Measurements from ENCODE around the gene PIGN.

The PIGN gene

DNA sequence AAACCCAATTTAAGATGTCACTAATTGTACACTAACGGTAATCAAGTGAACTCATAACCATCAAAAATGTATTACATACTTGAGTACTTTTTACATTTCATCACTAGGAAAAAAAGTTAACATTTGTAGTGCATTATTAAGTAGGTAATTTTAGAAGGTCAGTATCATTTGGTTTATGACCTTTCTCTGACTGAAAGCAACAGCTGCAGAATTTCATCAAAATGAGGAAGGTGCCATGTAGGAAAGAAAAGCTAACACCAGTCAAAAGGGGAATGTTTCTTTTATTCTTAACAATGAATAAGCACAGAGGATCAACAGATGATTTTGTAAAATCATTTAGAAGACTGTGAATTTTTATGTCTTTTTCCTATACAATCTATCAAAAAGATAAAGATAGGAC lies 79.0 kb downstream of the PIGN start:
- Histone ChIP-seq H3K36me3 (ENCODE audit: insufficient read depth) (no peaks in the 10 kb centered on the region), H2AFZ (ENCODE audit: low read depth) (no peak overlapping the region), H3K4me2 (no peak overlapping the region), H3K27ac (no peak overlapping the region), H3K79me2 (ENCODE audit: insufficient read depth, low read depth) (no peaks in the 10 kb centered on the region), H3K27me3 (ENCODE audit: insufficient read depth, low read depth) (no peaks in the 10 kb centered on the region), H4K20me1 (ENCODE audit: insufficient read depth) (no peaks in the 10 kb centered on the region), H3K4me1 (ENCODE audit: low read depth, poor library complexity, severe bottlenecking) (no peaks in the 10 kb centered on the region), H3K9ac (no peak overlapping the region), H3K4me3 (IDR thresholded peaks at IDR 0.05; ENCODE audit: insufficient read depth, low read depth, low read length) (no peak overlapping the region)
- no peak for TF ChIP-seq CTCF (conservative IDR thresholded peaks at IDR 0.05; ENCODE audit: low read depth, low read length)

DNA sequence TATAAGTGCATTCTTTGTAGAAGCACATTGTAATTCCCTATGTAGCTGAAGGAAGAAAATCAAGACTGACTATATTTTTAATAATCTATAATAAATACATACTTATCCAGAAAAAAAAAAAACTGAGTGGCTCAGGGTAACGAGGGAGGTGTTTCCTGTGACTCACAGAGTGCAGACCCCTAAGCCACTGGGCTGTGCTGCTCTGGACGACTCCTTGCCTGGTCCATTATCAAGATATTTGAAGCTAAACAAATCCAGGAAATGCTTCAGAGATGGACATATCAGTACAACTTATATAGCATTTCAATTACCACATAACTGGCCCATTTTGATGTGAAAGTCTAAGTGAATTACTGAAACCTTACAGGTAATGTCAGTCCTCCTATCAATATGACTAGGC lies 80.6 kb downstream of the PIGN start:
- no peak overlapping the region for H3K9ac ChIP-seq
- H4K20me1 ChIP-seq (ENCODE audit: insufficient read depth) = no peaks in the 10 kb centered on the region

DNA sequence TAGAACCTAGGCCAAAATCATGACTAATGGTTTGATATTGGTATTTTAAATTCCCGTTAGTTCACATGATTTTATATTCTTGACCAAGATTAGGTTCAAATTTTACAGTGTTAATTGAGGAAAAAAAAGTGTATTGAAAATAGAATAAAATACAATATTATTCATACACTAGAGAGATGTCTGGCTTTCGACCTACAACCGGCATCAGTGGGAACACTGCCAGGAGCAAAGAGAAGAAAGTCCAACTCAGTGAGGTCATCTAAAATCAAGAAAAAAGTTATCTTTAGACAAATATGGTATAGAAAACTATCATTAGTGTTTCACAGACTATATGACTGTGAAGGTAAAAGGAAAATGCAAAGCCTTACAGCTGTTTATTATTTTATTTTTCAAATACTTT lies 81.5 kb downstream of the PIGN start:
- H3K36me3 ChIP-seq (ENCODE audit: insufficient read depth) = no peaks in the 10 kb centered on the region
- no peak for TF ChIP-seq CTCF (conservative IDR thresholded peaks at IDR 0.05; ENCODE audit: low read depth, low read length)
- no peaks in the 10 kb centered on the region for H3K4me1 ChIP-seq (ENCODE audit: low read depth, poor library complexity, severe bottlenecking)
- no peak overlapping the region for H3K9ac ChIP-seq
- H3K4me2 ChIP-seq = no peak overlapping the region
- no peak overlapping the region for H2AFZ ChIP-seq (ENCODE audit: low read depth)
- H3K4me3 ChIP-seq (IDR thresholded peaks at IDR 0.05; ENCODE audit: insufficient read depth, low read depth, low read length) = no peak overlapping the region
- H3K27me3 ChIP-seq (ENCODE audit: insufficient read depth, low read depth) = no peaks in the 10 kb centered on the region
- no peak overlapping the region for H3K27ac ChIP-seq
- no peaks in the 10 kb centered on the region for H3K79me2 ChIP-seq (ENCODE audit: insufficient read depth, low read depth)
- no peaks in the 10 kb centered on the region for H4K20me1 ChIP-seq (ENCODE audit: insufficient read depth)

More for the DNA sequence above, 80.6 kb downstream of the PIGN start:
- Histone ChIP-seq H3K4me1 (ENCODE audit: low read depth, poor library complexity, severe bottlenecking) (no peaks in the 10 kb centered on the region), H3K79me2 (ENCODE audit: insufficient read depth, low read depth) (no peaks in the 10 kb centered on the region), H3K4me2 (no peak overlapping the region), H3K27ac (no peak overlapping the region), H3K36me3 (ENCODE audit: insufficient read depth) (no peaks in the 10 kb centered on the region), H2AFZ (ENCODE audit: low read depth) (no peak overlapping the region), H3K27me3 (ENCODE audit: insufficient read depth, low read depth) (no peaks in the 10 kb centered on the region), H3K4me3 (IDR thresholded peaks at IDR 0.05; ENCODE audit: insufficient read depth, low read depth, low read length) (no peak overlapping the region)
- TF ChIP-seq CTCF (conservative IDR thresholded peaks at IDR 0.05; ENCODE audit: low read depth, low read length) = no peak

- H3K4me2 ChIP-seq = no peak overlapping the region
- no peak for TF ChIP-seq CTCF (conservative IDR thresholded peaks at IDR 0.05; ENCODE audit: low read depth, low read length)
- no peaks in the 10 kb centered on the region for H4K20me1 ChIP-seq (ENCODE audit: insufficient read depth)
- no peaks in the 10 kb centered on the region for H3K79me2 ChIP-seq (ENCODE audit: insufficient read depth, low read depth)
- no peak overlapping the region for H2AFZ ChIP-seq (ENCODE audit: low read depth)
- no peaks in the 10 kb centered on the region for H3K36me3 ChIP-seq (ENCODE audit: insufficient read depth)
- no peaks in the 10 kb centered on the region for H3K4me1 ChIP-seq (ENCODE audit: low read depth, poor library complexity, severe bottlenecking)
- no peak overlapping the region for H3K27ac ChIP-seq
- no peak overlapping the region for H3K4me3 ChIP-seq (IDR thresholded peaks at IDR 0.05; ENCODE audit: insufficient read depth, low read depth, low read length)
- no peak overlapping the region for H3K9ac ChIP-seq
- no peaks in the 10 kb centered on the region for H3K27me3 ChIP-seq (ENCODE audit: insufficient read depth, low read depth)
These were observed 84.6 kb downstream of the PIGN start for GRCh38 chr18:62102221-62102620.

DNA sequence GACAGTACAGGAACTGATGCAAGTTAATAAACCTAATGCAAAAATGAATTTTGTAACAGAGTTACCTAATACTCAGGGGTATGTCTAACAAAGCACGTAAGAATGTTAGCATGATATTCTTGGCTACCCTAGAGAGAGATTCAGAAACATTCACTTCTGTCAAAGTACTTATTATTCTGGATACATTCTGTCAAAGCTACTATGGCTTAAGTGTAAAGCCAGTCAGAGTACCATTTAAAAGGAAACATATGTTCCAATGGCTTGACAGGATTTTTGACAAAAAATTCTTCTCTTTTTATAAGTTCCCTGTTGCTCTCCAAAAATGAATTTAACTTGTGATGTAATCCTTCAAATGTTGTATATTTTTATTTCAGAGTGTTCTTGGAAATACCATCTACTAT lies 85.5 kb downstream of the PIGN start:
- TF ChIP-seq CTCF (conservative IDR thresholded peaks at IDR 0.05; ENCODE audit: low read depth, low read length) = no peak
- no peaks in the 10 kb centered on the region for H4K20me1 ChIP-seq (ENCODE audit: insufficient read depth)
- H3K9ac ChIP-seq = no peak overlapping the region
- no peak overlapping the region for H3K4me2 ChIP-seq
- no peaks in the 10 kb centered on the region for H3K4me1 ChIP-seq (ENCODE audit: low read depth, poor library complexity, severe bottlenecking)
- H3K27ac ChIP-seq = no peak overlapping the region
- H3K27me3 ChIP-seq (ENCODE audit: insufficient read depth, low read depth) = no peaks in the 10 kb centered on the region
- H2AFZ ChIP-seq (ENCODE audit: low read depth) = no peak overlapping the region
- no peaks in the 10 kb centered on the region for H3K79me2 ChIP-seq (ENCODE audit: insufficient read depth, low read depth)
- H3K4me3 ChIP-seq (IDR thresholded peaks at IDR 0.05; ENCODE audit: insufficient read depth, low read depth, low read length) = no peak overlapping the region
- no peaks in the 10 kb centered on the region for H3K36me3 ChIP-seq (ENCODE audit: insufficient read depth)

Measured in KMS-11 (cell line).